ENCODE results near the gene FAM177B. TPM values are rescaled to one million over a fixed set of nuclear protein-coding genes. Genes with fewer than 3 reads are reported as not detected.

FAM177B gene
- total RNA-seq (2022; extraction: Qiagen RNA extraction): not detected in 5 replicates

GRCh38 chr1:222736972-222737371 is at the start of gene FAM177B:
Gene FAM177B, plus strand, starts transcription at chr1:222737202. Its CDS starts 9,344 bp downstream, at chr1:222746546.

DNA sequence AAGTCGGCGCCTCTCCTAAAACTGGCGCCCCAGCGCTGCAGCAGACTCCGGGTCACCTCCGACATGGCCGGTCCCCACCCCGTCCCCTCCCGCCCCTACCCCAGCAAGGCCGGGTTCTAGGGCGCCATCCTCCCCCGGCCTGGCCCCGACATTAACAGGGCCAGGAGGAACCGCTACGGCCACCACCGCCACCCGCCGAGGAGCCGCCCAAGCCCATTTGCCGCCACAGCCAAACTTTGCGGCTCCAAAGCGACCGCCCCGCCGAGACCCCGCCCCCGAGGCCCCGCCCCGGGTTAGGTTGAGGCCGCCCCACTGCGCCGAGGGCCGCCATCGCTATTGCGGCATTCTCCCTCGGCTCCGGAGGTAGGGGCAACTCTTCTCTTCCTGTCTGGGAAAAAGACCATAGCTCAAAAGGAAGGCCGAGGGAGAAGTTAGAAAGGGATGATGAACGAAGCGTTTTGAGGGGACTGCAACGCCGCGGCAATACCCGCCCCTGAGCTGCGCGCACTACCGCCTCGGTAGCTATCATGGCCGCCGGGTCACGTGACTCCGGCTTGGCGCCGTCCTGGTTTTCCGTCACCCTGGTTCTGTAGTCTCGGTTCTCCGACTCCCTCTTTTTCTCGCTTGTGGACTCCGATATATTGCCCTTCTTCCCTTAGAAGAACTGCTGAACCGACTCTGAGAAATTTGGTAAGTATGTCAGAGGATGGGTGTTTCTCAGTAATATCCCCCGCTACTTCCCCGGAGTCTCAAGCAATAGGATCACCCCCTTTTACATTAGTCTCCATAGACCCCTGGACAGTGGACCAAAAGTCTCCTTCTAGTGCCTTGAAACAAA is 24.5 kb upstream of the FAM177B start, which contains the start of the genes AIDA and BROX:
AIDA (minus strand) TSS at position 239 of the 838 bp plus-strand sequence; CDS start at position 65, 174 bp downstream.
BROX (plus strand) TSS at position 312 of the 838 bp plus-strand sequence. CDS start 3,136 bp downstream, outside the sequence.

Other genes starting within 250 kb of the FAM177B start
- gene HHIPL2, start 189.1 kb upstream of the FAM177B start, total RNA-seq (2022; extraction: Qiagen RNA extraction): 9.2 to 12.9 TPM (median 10.6 TPM) in 5 replicates
- gene TAF1A, start 147.3 kb upstream of the FAM177B start, total RNA-seq (2022; extraction: Qiagen RNA extraction): 8.4 to 11.0 TPM (median 9.4 TPM) in 5 replicates
- 17.3 to 26.5 TPM (median 21.5 TPM) in 5 replicates for gene MIA3, start 119.1 kb upstream of the FAM177B start, total RNA-seq (2022; extraction: Qiagen RNA extraction)
- gene AIDA, start 24.7 kb upstream of the FAM177B start, total RNA-seq (2022; extraction: Qiagen RNA extraction): 59.7 to 76.8 TPM (median 72.0 TPM) in 5 replicates
- gene BROX, start 24.6 kb upstream of the FAM177B start, total RNA-seq (2022; extraction: Qiagen RNA extraction): 17.4 to 27.7 TPM (median 20.4 TPM) in 5 replicates
- gene DISP1, start 77.8 kb downstream of the FAM177B start, total RNA-seq (2022; extraction: Qiagen RNA extraction): 1.5 to 2.2 TPM (median 1.9 TPM) in 5 replicates

Measured in A549 treated with Hydrocortisone at 1 μM for 4 hours (cell line).